Measurements from ENCODE around the gene MVP. TPM values are rescaled to one million over a fixed set of nuclear protein-coding genes. Genes with fewer than 3 reads are reported as not detected.

Gene MVP
- total RNA-seq, 6 experiments from 2014 or later: 37.4 to 112 (median 77.8) TPM

DNA sequence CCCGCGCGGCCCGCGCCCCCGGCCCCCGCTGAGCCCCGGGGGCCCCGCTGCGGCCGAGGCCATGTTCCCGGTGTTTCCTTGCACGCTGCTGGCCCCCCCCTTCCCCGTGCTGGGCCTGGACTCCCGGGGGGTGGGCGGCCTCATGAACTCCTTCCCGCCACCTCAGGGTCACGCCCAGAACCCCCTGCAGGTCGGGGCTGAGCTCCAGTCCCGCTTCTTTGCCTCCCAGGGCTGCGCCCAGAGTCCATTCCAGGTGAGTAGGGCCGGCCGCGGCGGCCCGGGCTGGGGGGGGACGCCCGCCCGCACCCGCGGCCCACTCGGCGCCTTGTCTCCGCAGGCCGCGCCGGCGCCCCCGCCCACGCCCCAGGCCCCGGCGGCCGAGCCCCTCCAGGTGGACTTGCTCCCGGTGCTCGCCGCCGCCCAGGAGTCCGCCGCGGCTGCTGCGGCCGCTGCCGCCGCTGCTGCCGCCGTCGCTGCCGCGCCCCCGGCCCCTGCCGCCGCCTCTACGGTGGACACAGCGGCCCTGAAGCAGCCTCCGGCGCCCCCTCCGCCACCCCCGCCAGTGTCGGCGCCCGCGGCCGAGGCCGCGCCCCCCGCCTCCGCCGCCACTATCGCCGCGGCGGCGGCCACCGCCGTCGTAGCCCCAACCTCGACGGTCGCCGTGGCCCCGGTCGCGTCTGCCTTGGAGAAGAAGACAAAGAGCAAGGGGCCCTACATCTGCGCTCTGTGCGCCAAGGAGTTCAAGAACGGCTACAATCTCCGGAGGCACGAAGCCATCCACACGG is 13.4 kb upstream of the MVP start:
- intact Hi-C loops (cut with DNase I): no loop called here
- H3K4me3 ChIP-seq: peak overlapping the region; percentile 44 to 63 (median 52)
- peaks cover 0 to 10% (median 0%) of the 10 kb centered on the region in 4 donors for H3K36me3 ChIP-seq
- H3K9me3 ChIP-seq: no peaks in the 10 kb centered on the region
- H3K27me3 ChIP-seq: no peaks in the 10 kb centered on the region
- DNase-seq (peak; percentile 64 to 79 (median 68)), ATAC-seq (no peak)
- TF ChIP-seq, protein P1, sequence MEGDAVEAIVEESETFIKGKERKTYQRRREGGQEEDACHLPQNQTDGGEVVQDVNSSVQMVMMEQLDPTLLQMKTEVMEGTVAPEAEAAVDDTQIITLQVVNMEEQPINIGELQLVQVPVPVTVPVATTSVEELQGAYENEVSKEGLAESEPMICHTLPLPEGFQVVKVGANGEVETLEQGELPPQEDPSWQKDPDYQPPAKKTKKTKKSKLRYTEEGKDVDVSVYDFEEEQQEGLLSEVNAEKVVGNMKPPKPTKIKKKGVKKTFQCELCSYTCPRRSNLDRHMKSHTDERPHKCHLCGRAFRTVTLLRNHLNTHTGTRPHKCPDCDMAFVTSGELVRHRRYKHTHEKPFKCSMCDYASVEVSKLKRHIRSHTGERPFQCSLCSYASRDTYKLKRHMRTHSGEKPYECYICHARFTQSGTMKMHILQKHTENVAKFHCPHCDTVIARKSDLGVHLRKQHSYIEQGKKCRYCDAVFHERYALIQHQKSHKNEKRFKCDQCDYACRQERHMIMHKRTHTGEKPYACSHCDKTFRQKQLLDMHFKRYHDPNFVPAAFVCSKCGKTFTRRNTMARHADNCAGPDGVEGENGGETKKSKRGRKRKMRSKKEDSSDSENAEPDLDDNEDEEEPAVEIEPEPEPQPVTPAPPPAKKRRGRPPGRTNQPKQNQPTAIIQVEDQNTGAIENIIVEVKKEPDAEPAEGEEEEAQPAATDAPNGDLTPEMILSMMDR (IDR thresholded peaks at IDR 0.05): no peak
- H3K27ac ChIP-seq: peak overlapping the region; percentile 55 to 83 (median 69)
- no CpG with 5 or more reads among the region's 99 CpGs for WGBS (ENCODE audit: insufficient coverage, low coverage, low lambda C conversion rate, missing lambda C conversion rate)
- peaks cover 0 to 23% (median 5%) of the 10 kb centered on the region in 4 donors for H3K4me1 ChIP-seq

DNA sequence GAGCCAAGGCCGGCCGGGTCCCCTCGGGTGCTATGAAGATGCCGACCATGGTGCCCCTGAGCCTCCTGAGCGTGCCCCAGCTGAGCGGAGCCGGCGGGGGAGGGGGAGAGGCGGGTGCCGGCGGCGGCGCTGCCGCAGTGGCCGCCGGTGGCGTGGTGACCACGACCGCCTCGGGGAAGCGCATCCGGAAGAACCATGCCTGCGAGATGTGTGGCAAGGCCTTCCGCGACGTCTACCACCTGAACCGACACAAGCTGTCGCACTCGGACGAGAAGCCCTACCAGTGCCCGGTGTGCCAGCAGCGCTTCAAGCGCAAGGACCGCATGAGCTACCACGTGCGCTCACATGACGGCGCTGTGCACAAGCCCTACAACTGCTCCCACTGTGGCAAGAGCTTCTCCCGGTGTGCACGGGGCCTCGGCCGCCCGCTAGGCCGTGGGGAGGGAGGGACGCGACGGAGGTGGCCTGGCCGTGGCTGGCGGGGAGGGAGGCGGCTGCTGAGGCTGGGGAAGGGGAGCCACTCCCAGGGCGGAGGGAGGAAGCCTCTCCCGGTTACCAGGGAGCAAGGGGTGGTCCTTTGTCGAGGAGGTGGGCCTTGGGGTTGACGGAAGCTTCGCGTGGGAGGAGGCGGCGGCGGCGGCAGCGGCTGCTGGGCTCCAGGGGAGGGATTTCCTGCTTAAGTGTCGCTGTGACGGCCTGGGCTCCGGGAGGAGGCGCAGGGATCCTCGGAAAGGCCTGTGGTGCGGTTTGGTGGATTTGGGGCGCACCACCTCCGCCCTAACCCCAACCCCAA is 12.6 kb upstream of the MVP start:
- peak overlapping the region; percentile 34 to 63 (median 40) for H3K4me3 ChIP-seq
- H3K27ac ChIP-seq: peak overlapping the region; percentile 55 to 83 (median 69)
- no peaks in the 10 kb centered on the region for H3K27me3 ChIP-seq
- ATAC-seq (peak; percentile 1 to 9 (median 7)), DNase-seq (peak; percentile 84 to 87 (median 86))
- TF ChIP-seq, protein P1 (IDR thresholded peaks at IDR 0.05): peak in 2 of 4 donors; percentile 14 to 37
- peak; percentile 28 for TF ChIP-seq POLR2A (IDR thresholded peaks at IDR 0.05)
- no peaks in the 10 kb centered on the region for H3K9me3 ChIP-seq
- WGBS (ENCODE audit: insufficient coverage, low coverage, low lambda C conversion rate, missing lambda C conversion rate): 18% methylated on average over 2 of the region's 69 CpGs
- H3K4me1 ChIP-seq: peaks cover 0 to 30% (median 8%) of the 10 kb centered on the region in 4 donors
- intact Hi-C loops (cut with DNase I): no loop called here
- H3K36me3 ChIP-seq: peaks cover 0 to 10% (median 0%) of the 10 kb centered on the region in 4 donors

DNA sequence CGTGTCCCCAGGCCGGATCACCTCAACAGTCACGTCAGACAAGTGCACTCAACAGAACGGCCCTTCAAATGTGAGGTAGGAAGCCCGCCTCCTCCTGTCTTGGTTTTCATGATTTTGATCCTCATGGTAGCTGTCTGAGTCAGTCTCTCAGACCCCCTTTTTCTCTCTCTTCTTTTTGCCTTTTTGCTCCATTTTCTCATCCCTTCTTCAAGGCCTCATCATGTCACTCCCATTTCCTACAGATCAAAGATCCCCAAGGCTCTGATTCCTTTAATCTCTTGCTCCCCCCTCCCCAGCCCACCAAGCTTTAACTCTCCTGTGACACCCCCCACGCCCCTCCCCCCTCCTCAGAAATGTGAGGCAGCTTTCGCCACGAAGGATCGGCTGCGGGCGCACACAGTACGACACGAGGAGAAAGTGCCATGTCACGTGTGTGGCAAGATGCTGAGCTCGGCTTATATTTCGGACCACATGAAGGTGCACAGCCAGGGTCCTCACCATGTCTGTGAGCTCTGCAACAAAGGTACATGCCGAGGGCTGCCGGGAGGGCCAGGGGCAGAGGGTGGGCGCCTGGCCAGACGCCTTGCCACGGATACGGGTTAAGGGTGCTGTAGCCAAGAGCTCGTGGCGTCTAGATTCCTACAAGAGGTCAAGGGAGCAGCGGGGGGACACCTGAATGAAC is 11.9 kb upstream of the MVP start:
- intact Hi-C loops (cut with DNase I): no loop called here
- Histone ChIP-seq H3K36me3 (peaks cover 0 to 10% (median 0%) of the 10 kb centered on the region in 4 donors), H3K27ac (peak overlapping the region; percentile 55 to 83 (median 69)), H3K4me1 (peaks cover 0 to 30% (median 8%) of the 10 kb centered on the region in 4 donors), H3K4me3 (peak overlapping the region; percentile 34 to 63 (median 40)), H3K27me3 (no peaks in the 10 kb centered on the region), H3K9me3 (no peaks in the 10 kb centered on the region)
- ATAC-seq (no peak), DNase-seq (peak in 1 of 3 donors; percentile 49)
- TF ChIP-seq, protein P1 (IDR thresholded peaks at IDR 0.05): no peak
- no peak for TF ChIP-seq POLR2A (IDR thresholded peaks at IDR 0.05)
- WGBS (ENCODE audit: insufficient coverage, low coverage, low lambda C conversion rate, missing lambda C conversion rate): 46% methylated on average over 13 of the region's 25 CpGs

DNA sequence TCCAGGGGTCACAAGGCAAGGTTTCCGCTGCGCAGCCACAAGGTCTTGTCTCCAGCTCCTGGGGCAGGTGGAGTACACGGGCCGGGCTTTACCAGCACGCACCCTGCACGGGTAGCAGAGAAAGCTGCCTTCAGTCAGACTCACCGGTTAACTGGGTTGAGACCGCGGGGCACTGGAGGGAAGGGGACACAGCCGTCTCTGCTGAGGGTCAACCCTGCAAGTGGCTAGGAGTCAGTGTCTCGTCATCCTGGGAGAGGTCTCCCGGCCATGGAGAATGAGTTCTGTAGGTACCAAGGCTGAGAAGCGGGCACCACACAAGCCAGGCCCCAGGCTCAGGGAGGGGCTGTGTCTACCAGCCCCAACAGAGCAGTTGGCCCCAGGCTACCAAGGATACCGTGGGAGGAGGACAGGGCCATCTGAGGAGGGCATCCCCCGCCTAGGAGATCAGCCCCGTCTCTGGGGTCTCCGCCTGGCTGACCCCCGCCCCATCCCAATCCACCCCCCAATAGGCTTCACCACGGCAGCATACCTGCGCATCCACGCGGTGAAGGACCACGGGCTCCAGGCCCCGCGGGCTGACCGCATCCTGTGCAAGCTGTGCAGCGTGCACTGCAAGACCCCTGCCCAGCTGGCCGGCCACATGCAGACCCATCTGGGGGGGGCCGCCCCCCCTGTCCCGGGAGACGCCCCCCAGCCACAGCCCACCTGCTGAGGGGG is 11.1 kb upstream of the MVP start:
- ATAC-seq (no peak), DNase-seq (peak in 1 of 3 donors; percentile 61)
- intact Hi-C loops (cut with DNase I): no loop called here
- H3K36me3 ChIP-seq: peaks cover 0 to 10% (median 0%) of the 10 kb centered on the region in 4 donors
- no peaks in the 10 kb centered on the region for H3K9me3 ChIP-seq
- H3K27ac ChIP-seq: no peak overlapping the region
- no peaks in the 10 kb centered on the region for H3K27me3 ChIP-seq
- no peak overlapping the region for H3K4me3 ChIP-seq
- TF ChIP-seq, protein P1 (IDR thresholded peaks at IDR 0.05): no peak
- no peak for TF ChIP-seq POLR2A (IDR thresholded peaks at IDR 0.05)
- peaks cover 0 to 27% (median 8%) of the 10 kb centered on the region in 4 donors for H3K4me1 ChIP-seq
- 69% methylated on average over 3 of the region's 31 CpGs for WGBS (ENCODE audit: insufficient coverage, low coverage, low lambda C conversion rate, missing lambda C conversion rate)
